Fibroblast of mammary gland (primary cell): Measurements from ENCODE around the gene FBXW8.

Source experiments
- DNase-seq: peaks from one replicate; pipeline ENCODE4 v3.0.0-alpha.2; 2010; ENCODE audit warnings: low read depth
- H3K4me3 ChIP-seq: 2 replicates; pipeline ENCODE4 v1.5.1; 2011; ENCODE audit warnings: low read depth, mild to moderate bottlenecking, low read length, moderate library complexity; ENCODE audit not compliant: control insufficient read depth
- TF ChIP-seq, protein P1 (sequence below): conservative IDR thresholded peaks from 2 replicates; pipeline ENCODE4 v1.5.1; 2011; ENCODE audit warnings: low read depth, low read length, inconsistent platforms; ENCODE audit not compliant: control insufficient read depth, insufficient read depth

The FBXW8 gene

GRCh38 chr12:117069926-117070900 is 159.5 kb downstream of the FBXW8 start:
- no peak overlapping the region for H3K4me3 ChIP-seq
- TF ChIP-seq, protein P1, sequence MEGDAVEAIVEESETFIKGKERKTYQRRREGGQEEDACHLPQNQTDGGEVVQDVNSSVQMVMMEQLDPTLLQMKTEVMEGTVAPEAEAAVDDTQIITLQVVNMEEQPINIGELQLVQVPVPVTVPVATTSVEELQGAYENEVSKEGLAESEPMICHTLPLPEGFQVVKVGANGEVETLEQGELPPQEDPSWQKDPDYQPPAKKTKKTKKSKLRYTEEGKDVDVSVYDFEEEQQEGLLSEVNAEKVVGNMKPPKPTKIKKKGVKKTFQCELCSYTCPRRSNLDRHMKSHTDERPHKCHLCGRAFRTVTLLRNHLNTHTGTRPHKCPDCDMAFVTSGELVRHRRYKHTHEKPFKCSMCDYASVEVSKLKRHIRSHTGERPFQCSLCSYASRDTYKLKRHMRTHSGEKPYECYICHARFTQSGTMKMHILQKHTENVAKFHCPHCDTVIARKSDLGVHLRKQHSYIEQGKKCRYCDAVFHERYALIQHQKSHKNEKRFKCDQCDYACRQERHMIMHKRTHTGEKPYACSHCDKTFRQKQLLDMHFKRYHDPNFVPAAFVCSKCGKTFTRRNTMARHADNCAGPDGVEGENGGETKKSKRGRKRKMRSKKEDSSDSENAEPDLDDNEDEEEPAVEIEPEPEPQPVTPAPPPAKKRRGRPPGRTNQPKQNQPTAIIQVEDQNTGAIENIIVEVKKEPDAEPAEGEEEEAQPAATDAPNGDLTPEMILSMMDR: no peak
- DNase-seq: no peak

GRCh38 chr12:117071009-117071408 is 160.3 kb downstream of the FBXW8 start:
- no peak overlapping the region for H3K4me3 ChIP-seq
- TF ChIP-seq, protein P1: no peak

DNA sequence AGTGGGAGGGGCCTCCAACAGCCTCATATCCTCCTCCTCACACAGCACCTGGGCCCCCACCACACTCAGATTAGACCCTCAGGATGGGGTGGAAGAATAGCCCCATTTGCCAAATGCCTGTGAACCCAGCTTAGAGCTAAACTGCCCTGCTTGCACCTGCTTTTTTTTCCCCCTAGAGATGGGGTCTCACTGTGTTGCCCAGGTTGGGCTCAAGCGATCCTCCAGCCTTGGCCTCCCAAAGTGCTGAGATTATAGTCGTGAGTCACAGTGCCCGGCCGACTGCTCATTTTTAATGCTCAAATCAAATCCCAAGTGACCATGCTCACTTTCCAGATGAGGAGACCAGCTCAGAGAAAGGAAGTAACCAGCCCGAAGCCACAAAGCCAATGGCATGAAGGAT is 161.4 kb downstream of the FBXW8 start:
- no peak for DNase-seq
- H3K4me3 ChIP-seq: no peak overlapping the region
- TF ChIP-seq, protein P1: no peak

More at GRCh38 chr12:117071009-117071408, 160.3 kb downstream of the FBXW8 start:
- DNase-seq: no peak

DNA sequence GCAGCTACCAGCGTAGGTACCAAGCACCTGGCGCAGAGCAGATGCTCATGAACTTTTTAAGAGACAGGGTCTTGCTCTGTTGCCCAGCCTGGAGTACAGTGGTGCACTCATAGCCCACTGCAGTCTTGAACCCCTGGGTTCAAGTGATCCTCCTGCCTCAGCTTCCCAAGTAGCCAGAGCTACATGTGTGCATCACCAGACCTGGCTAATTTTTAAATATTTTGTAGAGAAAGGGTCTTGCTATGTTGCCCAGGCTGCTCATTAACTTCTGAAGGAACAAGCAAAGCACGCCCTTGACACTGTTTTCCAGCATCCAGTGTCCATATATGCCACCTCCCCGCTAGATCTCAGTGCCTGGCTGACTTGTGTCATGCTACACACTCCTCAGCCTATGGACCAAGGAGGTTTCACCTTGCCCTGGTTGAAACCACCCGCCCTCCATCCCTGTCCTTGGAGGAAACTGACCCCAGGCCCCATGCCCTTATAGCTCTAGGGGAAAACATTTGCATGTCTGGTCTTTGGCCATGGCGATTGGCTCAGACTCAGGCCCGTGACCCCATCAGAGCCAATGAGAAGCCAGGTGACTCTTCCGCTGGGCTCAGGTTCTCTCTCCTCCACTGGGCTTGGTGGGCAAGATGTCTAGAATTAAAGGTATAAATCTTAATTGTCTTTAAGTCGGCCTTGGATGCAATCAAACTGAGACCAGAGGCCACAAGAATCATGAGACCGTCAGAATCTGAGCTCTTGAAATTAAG is 162.2 kb downstream of the FBXW8 start:
- no peak overlapping the region for H3K4me3 ChIP-seq
- DNase-seq: no peak
- TF ChIP-seq, protein P1: no peak

- TF ChIP-seq, protein P1: no peak
- no peak for DNase-seq
- no peak overlapping the region for H3K4me3 ChIP-seq
Measured at GRCh38 chr12:117073611-117074010, 162.9 kb downstream of the FBXW8 start.

- TF ChIP-seq, protein P1: no peak
- H3K4me3 ChIP-seq: no peak overlapping the region
- no peak for DNase-seq
Measured at GRCh38 chr12:117076410-117077372, 165.9 kb downstream of the FBXW8 start.
